H1 (cell line): Measurements from ENCODE around the gene PRKCH.

Experiments
- ATF3 ChIP-seq: IDR thresholded peaks from 2 replicates; pipeline ENCODE4 v1.6.1; 2011; ENCODE audit warnings: low read depth, mild to moderate bottlenecking, low read length; ENCODE audit not compliant: insufficient read depth
- CTCF ChIP-seq, 3 experiments: IDR thresholded peaks; 1 replicate in 2 of 3; 2 replicates in 1 of 3; pipeline versions ENCODE4 v1.5.1 to v1.6.1; 2011; ENCODE audit warnings: low read length in 3 of 3, mild to moderate bottlenecking in 3 of 3, inconsistent platforms in 2 of 3, low read depth in 1 of 3, moderate library complexity in 1 of 3; ENCODE audit not compliant: insufficient read depth in 1 of 3; ENCODE audit errors: control extremely low read depth in 1 of 3
- EGR1 ChIP-seq: IDR thresholded peaks from 2 replicates; pipeline ENCODE4 v1.6.1; 2011; ENCODE audit warnings: low read depth, low read length, borderline replicate concordance
- GABPA ChIP-seq: IDR thresholded peaks from 2 replicates; pipeline ENCODE4 v1.6.1; 2011; ENCODE audit warnings: mild to moderate bottlenecking, low read length, moderate library complexity, borderline replicate concordance; ENCODE audit not compliant: insufficient read depth
- JUND ChIP-seq: IDR thresholded peaks from 2 replicates; pipeline ENCODE4 v1.6.1; 2011; ENCODE audit warnings: mild to moderate bottlenecking, improper control_type of control experiment, low read length
- KDM1A ChIP-seq: fragments of 200-600, 300-600 bp; sonication (generic); IDR thresholded peaks from 2 replicates; pipeline ENCODE4 v1.7.1; 2016; ENCODE audit warnings: mild to moderate bottlenecking, low read length, borderline replicate concordance
- MAFK ChIP-seq: IDR thresholded peaks from 2 replicates; pipeline ENCODE4 v1.6.1; 2012; ENCODE audit warnings: low read depth, mild to moderate bottlenecking, improper control_type of control experiment, low read length
- NRF1 ChIP-seq: IDR thresholded peaks from 2 replicates; pipeline ENCODE4 v1.6.1; 2011; ENCODE audit warnings: mild to moderate bottlenecking, low read depth, low read length, improper control_type of control experiment
- POLR2A ChIP-seq, 2 experiments: IDR thresholded peaks; 1 replicate in 1 of 2; 2 replicates in 1 of 2; pipeline ENCODE4 v1.6.1; 2011; ENCODE audit warnings: low read depth in 2 of 2, low read length in 2 of 2, mild to moderate bottlenecking in 2 of 2; ENCODE audit errors: control extremely low read depth in 1 of 2
- POLR2AphosphoS5 ChIP-seq: IDR thresholded peaks from 2 replicates; pipeline ENCODE4 v1.6.1; 2011; ENCODE audit warnings: low read depth, low read length
- RFX5 ChIP-seq: IDR thresholded peaks from 2 replicates; pipeline ENCODE4 v1.6.1; 2011; ENCODE audit warnings: low read depth, low read length, improper control_type of control experiment, borderline replicate concordance
- TAF1 ChIP-seq: IDR thresholded peaks from 2 replicates; pipeline ENCODE4 v1.6.1; 2011; ENCODE audit warnings: mild to moderate bottlenecking, low read depth, low read length
- TF ChIP-seq, protein P1 (sequence below): IDR thresholded peaks from 2 replicates; pipeline ENCODE4 v1.6.1; 2012; ENCODE audit warnings: inconsistent platforms
- TF ChIP-seq, protein P2 (sequence below): IDR thresholded peaks from 2 replicates; pipeline ENCODE4 v1.6.1; 2011; ENCODE audit warnings: low read length, improper control_type of control experiment

DNA sequence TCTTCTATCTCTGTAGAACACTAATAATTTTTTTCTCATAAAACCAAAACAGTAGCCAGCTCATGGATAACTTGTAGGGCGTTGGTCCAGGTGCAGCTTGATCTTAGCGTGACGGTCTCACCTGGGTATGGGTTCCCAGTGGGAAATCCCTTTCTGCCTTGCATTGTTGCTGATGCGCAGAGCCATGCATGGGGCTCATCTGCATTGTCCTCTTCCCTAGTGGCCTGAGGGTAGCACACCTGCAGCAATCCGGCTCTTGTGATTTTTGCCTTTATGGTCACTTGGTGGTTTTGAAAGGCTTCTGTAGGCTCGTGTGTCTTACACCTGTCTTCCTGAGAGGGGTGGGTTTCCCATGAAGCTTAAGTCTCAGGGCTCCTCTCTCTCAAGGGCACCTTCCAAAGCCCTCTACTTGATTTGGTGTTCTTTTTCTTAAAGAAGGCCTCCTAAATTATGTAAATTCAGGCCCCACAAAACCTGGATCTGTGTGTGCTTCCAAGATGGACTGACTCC lies 130.6 kb downstream of the PRKCH start:
- TF ChIP-seq, protein P1, sequence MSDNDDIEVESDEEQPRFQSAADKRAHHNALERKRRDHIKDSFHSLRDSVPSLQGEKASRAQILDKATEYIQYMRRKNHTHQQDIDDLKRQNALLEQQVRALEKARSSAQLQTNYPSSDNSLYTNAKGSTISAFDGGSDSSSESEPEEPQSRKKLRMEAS: no peak
- TF ChIP-seq CTCF (IDR thresholded peaks at IDR 0.05; ENCODE audit: control extremely low read depth in 1 of 3, insufficient read depth in 1 of 3, low read depth in 1 of 3, low read length in 3 of 3) (no peak), EGR1 (no peak), ATF3 (no peak), TAF1 (no peak), POLR2A (IDR thresholded peaks at IDR 0.05; ENCODE audit: control extremely low read depth in 1 of 2, low read depth in 2 of 2, low read length in 2 of 2) (no peak), KDM1A (no peak), POLR2AphosphoS5 (no peak), JUND (no peak), RFX5 (no peak), NRF1 (no peak), GABPA (no peak), MAFK (no peak)
- TF ChIP-seq, protein P2, sequence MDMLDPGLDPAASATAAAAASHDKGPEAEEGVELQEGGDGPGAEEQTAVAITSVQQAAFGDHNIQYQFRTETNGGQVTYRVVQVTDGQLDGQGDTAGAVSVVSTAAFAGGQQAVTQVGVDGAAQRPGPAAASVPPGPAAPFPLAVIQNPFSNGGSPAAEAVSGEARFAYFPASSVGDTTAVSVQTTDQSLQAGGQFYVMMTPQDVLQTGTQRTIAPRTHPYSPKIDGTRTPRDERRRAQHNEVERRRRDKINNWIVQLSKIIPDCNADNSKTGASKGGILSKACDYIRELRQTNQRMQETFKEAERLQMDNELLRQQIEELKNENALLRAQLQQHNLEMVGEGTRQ: no peak
